ENCODE data around the gene SMURF2. TPM values are rescaled to one million over a fixed set of nuclear protein-coding genes. Genes with fewer than 3 reads are reported as not detected.

The SMURF2 gene
- polyA plus RNA-seq, 1 donor from 2014 or later, result 3.2 TPM

GRCh38 chr17:64657610-64658125, 4.4 kb downstream of the SMURF2 start:
- Mint-ChIP-seq H3K4me1 (peaks cover 28 to 44% (median 29%) of the 10 kb centered on the region in 3 donors), H3K9me3 (no peaks in the 10 kb centered on the region), H3K36me3 (peaks cover 2% of the 10 kb centered on the region), H3K27ac (peak overlapping the region in 2 of 3 donors; percentile 29 to 71), H3K27me3 (no peaks in the 10 kb centered on the region), H3K4me3 (peak overlapping the region in 1 of 4 donors; percentile 30)

GRCh38 chr17:64655704-64656103, 6.4 kb downstream of the SMURF2 start:
- Mint-ChIP-seq H3K4me1 (peaks cover 22 to 38% (median 23%) of the 10 kb centered on the region in 3 donors), H3K36me3 (peaks cover 2% of the 10 kb centered on the region), H3K9me3 (no peaks in the 10 kb centered on the region), H3K27me3 (no peaks in the 10 kb centered on the region), H3K4me3 (no peak overlapping the region), H3K27ac (no peak overlapping the region)

- H3K27me3 Mint-ChIP-seq, result no peaks in the 10 kb centered on the region
- peak overlapping the region in 2 of 3 donors; percentile 8 to 25 for H3K27ac Mint-ChIP-seq
- peaks cover 16 to 30% (median 22%) of the 10 kb centered on the region in 3 donors for H3K4me1 Mint-ChIP-seq
- peaks cover 3% of the 10 kb centered on the region for H3K36me3 Mint-ChIP-seq
- H3K9me3 Mint-ChIP-seq, result no peaks in the 10 kb centered on the region
- H3K4me3 Mint-ChIP-seq, result no peak overlapping the region
Observed at GRCh38 chr17:64653985-64654355, 8.1 kb downstream of the SMURF2 start.

GRCh38 chr17:64653325-64653984, 8.7 kb downstream of the SMURF2 start:
- no peak overlapping the region for H3K4me3 Mint-ChIP-seq
- peaks cover 17 to 29% (median 21%) of the 10 kb centered on the region in 3 donors for H3K4me1 Mint-ChIP-seq
- H3K27ac Mint-ChIP-seq, result peak overlapping the region in 2 of 3 donors; percentile 8 to 25
- no peaks in the 10 kb centered on the region for H3K27me3 Mint-ChIP-seq
- H3K36me3 Mint-ChIP-seq, result peaks cover 3% of the 10 kb centered on the region
- no peaks in the 10 kb centered on the region for H3K9me3 Mint-ChIP-seq

GRCh38 chr17:64651889-64652288, 10.2 kb downstream of the SMURF2 start:
- H3K27ac Mint-ChIP-seq, result no peak overlapping the region
- H3K4me3 Mint-ChIP-seq, result no peak overlapping the region
- no peaks in the 10 kb centered on the region for H3K9me3 Mint-ChIP-seq
- H3K4me1 Mint-ChIP-seq, result peaks cover 12 to 25% (median 13%) of the 10 kb centered on the region in 3 donors
- no peaks in the 10 kb centered on the region for H3K27me3 Mint-ChIP-seq
- peaks cover 9% of the 10 kb centered on the region for H3K36me3 Mint-ChIP-seq

- H3K4me1 Mint-ChIP-seq, result peaks cover 8 to 14% (median 12%) of the 10 kb centered on the region in 3 donors
Observed at GRCh38 chr17:64648234-64648633, 13.9 kb downstream of the SMURF2 start.

GRCh38 chr17:64647817-64648216, 14.3 kb downstream of the SMURF2 start:
- H3K9me3 Mint-ChIP-seq, result no peaks in the 10 kb centered on the region
- H3K27me3 Mint-ChIP-seq, result no peaks in the 10 kb centered on the region
- peaks cover 8 to 14% (median 12%) of the 10 kb centered on the region in 3 donors for H3K4me1 Mint-ChIP-seq
- no peak overlapping the region for H3K4me3 Mint-ChIP-seq
- peaks cover 11% of the 10 kb centered on the region for H3K36me3 Mint-ChIP-seq
- no peak overlapping the region for H3K27ac Mint-ChIP-seq

More at GRCh38 chr17:64648234-64648633, 13.9 kb downstream of the SMURF2 start:
- no peaks in the 10 kb centered on the region for H3K9me3 Mint-ChIP-seq
- no peaks in the 10 kb centered on the region for H3K27me3 Mint-ChIP-seq
- H3K36me3 Mint-ChIP-seq, result peaks cover 10% of the 10 kb centered on the region
- H3K27ac Mint-ChIP-seq, result no peak overlapping the region
- no peak overlapping the region for H3K4me3 Mint-ChIP-seq

- Mint-ChIP-seq H3K27ac (no peak overlapping the region), H3K36me3 (peaks cover 7% of the 10 kb centered on the region), H3K4me1 (peaks cover 22 to 27% (median 24%) of the 10 kb centered on the region in 3 donors), H3K27me3 (no peaks in the 10 kb centered on the region), H3K9me3 (no peaks in the 10 kb centered on the region), H3K4me3 (no peak overlapping the region)
Observed at GRCh38 chr17:64639516-64639915, 22.6 kb downstream of the SMURF2 start.

- Mint-ChIP-seq H3K4me1 (peaks cover 25 to 32% (median 27%) of the 10 kb centered on the region in 3 donors), H3K4me3 (no peak overlapping the region), H3K27ac (peak overlapping the region in 1 of 3 donors; percentile 44), H3K27me3 (no peaks in the 10 kb centered on the region), H3K36me3 (peaks cover 7% of the 10 kb centered on the region), H3K9me3 (no peaks in the 10 kb centered on the region)
Observed at GRCh38 chr17:64638552-64639203, 23.4 kb downstream of the SMURF2 start.

- H3K4me1 Mint-ChIP-seq, result peaks cover 24 to 32% (median 28%) of the 10 kb centered on the region in 3 donors
- peak overlapping the region in 1 of 3 donors; percentile 80 for H3K27ac Mint-ChIP-seq
- peaks cover 6% of the 10 kb centered on the region for H3K36me3 Mint-ChIP-seq
- H3K9me3 Mint-ChIP-seq, result no peaks in the 10 kb centered on the region
- H3K4me3 Mint-ChIP-seq, result no peak overlapping the region
- no peaks in the 10 kb centered on the region for H3K27me3 Mint-ChIP-seq
Observed at GRCh38 chr17:64635647-64636305, 26.3 kb downstream of the SMURF2 start.

- Mint-ChIP-seq H3K4me1 (peaks cover 22 to 33% (median 33%) of the 10 kb centered on the region in 3 donors), H3K9me3 (no peaks in the 10 kb centered on the region), H3K27me3 (no peaks in the 10 kb centered on the region), H3K4me3 (no peak overlapping the region), H3K36me3 (peaks cover 6% of the 10 kb centered on the region), H3K27ac (no peak overlapping the region)
Observed at GRCh38 chr17:64634218-64634617, 27.9 kb downstream of the SMURF2 start.

GRCh38 chr17:64632606-64633005, 29.5 kb downstream of the SMURF2 start:
- Mint-ChIP-seq H3K36me3 (peaks cover 4% of the 10 kb centered on the region), H3K27ac (no peak overlapping the region), H3K4me1 (peaks cover 25 to 39% (median 36%) of the 10 kb centered on the region in 3 donors), H3K27me3 (no peaks in the 10 kb centered on the region), H3K4me3 (peak overlapping the region in 1 of 4 donors; percentile 17), H3K9me3 (no peaks in the 10 kb centered on the region)

- H3K27ac Mint-ChIP-seq, result no peak overlapping the region
- H3K4me1 Mint-ChIP-seq, result peaks cover 27 to 42% (median 40%) of the 10 kb centered on the region in 3 donors
- H3K27me3 Mint-ChIP-seq, result no peaks in the 10 kb centered on the region
- H3K4me3 Mint-ChIP-seq, result no peak overlapping the region
- H3K9me3 Mint-ChIP-seq, result no peaks in the 10 kb centered on the region
- peaks cover 4% of the 10 kb centered on the region for H3K36me3 Mint-ChIP-seq
Observed at GRCh38 chr17:64632194-64632593, 29.9 kb downstream of the SMURF2 start.

GRCh38 chr17:64630309-64631223, 31.5 kb downstream of the SMURF2 start:
- peak overlapping the region in 1 of 4 donors; percentile 83 for H3K4me3 Mint-ChIP-seq
- no peaks in the 10 kb centered on the region for H3K9me3 Mint-ChIP-seq
- H3K27me3 Mint-ChIP-seq, result no peaks in the 10 kb centered on the region
- H3K4me1 Mint-ChIP-seq, result peaks cover 22 to 39% (median 37%) of the 10 kb centered on the region in 3 donors
- peaks cover 4% of the 10 kb centered on the region for H3K36me3 Mint-ChIP-seq
- no peak overlapping the region for H3K27ac Mint-ChIP-seq
